Vagina (tissue), 2 donors: Measurements from ENCODE around the gene CCDC81. TPM values are rescaled to one million over a fixed set of nuclear protein-coding genes. Genes with fewer than 3 reads are reported as not detected.

Experiments
- DNase-seq, 2 donors: peaks; one replicate each; pipeline ENCODE4 v3.0.0-alpha.2; 2017; ENCODE audit errors: extremely low spot score in 2 of 2
- H3K27ac ChIP-seq: fragments of 200-600 bp; sonication (generic); one replicate; pipeline ENCODE4 v1.5.1; 2019
- H3K27me3 ChIP-seq: fragments of 200-600 bp; sonication (generic); one replicate; pipeline ENCODE4 v1.5.1; 2019
- H3K36me3 ChIP-seq, 2 donors: fragments of 200-600 bp; sonication (generic); one replicate each; pipeline ENCODE4 v1.5.1; 2017 to 2019
- H3K4me1 ChIP-seq: fragments of 200-600 bp; sonication (generic); one replicate; pipeline ENCODE4 v1.5.1; 2019
- H3K4me3 ChIP-seq, 2 donors: fragments of 200-600 bp; sonication (generic); 1 replicate in 1 of 2; 2 replicates in 1 of 2; pipeline ENCODE4 v1.5.1; 2016 to 2019
- H3K9me3 ChIP-seq: fragments of 200-600 bp; sonication (generic); one replicate; pipeline ENCODE4 v1.5.1; 2019
- POLR2A ChIP-seq, 2 donors: fragments of 450-650 bp; IDR thresholded peaks; one replicate each; pipeline ENCODE4 v1.6.1; 2017; ENCODE audit warnings: antibody characterized with exemption in 2 of 2, mild to moderate bottlenecking in 2 of 2, moderate library complexity in 2 of 2
- POLR2AphosphoS5 ChIP-seq, 2 donors: sonication (generic); formaldehyde crosslinking; IDR thresholded peaks; one replicate each; pipeline ENCODE4 v1.9.0; 2017; ENCODE audit warnings: antibody characterized with exemption in 2 of 2, mild to moderate bottlenecking in 2 of 2, low read depth in 1 of 2; ENCODE audit not compliant: insufficient read depth in 1 of 2
- intact Hi-C: fragments of 100-400 bp; cut with DNase I; formaldehyde crosslinking; loops from one replicate; pipeline ENCODE4 v1.15.1; 2023
- total RNA-seq: library from RNA; depleted of rRNA; stranded (reverse); fragments of >200 nt; gene quantifications from one replicate; pipeline ENCODE4 v1.2.3, GENCODE V29; 2016
- TF ChIP-seq, protein P1 (sequence below), 3 experiments: fragments of 450-650 bp in 2 of 3; fragments of 200-600 bp in 1 of 3; sonication (generic) in 1 of 3; IDR thresholded peaks; one replicate each; pipeline ENCODE4 v1.5.1; 2017 to 2019; ENCODE audit warnings: antibody characterized with exemption in 3 of 3, mild to moderate bottlenecking in 2 of 3, moderate library complexity in 2 of 3

Gene CCDC81
- total RNA-seq, 1 donor from 2014 or later = not detected

DNA sequence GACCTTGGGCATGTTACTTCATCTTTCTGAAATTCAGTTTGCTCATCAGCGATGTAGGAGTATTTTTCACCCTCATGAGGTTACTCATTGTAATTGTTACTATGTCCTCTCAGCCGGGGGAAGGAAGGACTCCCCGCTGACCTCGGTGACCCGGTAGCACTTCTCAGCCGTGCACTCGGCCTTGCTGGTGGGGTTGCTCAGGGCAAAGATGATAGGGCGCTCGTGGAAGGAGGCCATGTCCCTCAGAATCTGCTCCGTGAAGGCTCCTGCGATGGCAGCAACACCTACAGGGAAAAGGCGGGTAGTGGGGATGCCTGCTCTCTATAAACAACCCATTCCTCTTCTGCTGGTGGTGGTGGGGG, 72.2 kb downstream of the CCDC81 start:
- Histone ChIP-seq H3K27me3 (no peaks in the 10 kb centered on the region), H3K27ac (no peak overlapping the region), H3K36me3 (no peaks in the 10 kb centered on the region), H3K9me3 (no peaks in the 10 kb centered on the region), H3K4me3 (no peak overlapping the region), H3K4me1 (no peaks in the 10 kb centered on the region)
- TF ChIP-seq POLR2A (IDR thresholded peaks at IDR 0.05) = no peak
- TF ChIP-seq POLR2AphosphoS5 (IDR thresholded peaks at IDR 0.05; ENCODE audit: insufficient read depth in 1 of 2, low read depth in 1 of 2) = no peak
- TF ChIP-seq, protein P1, sequence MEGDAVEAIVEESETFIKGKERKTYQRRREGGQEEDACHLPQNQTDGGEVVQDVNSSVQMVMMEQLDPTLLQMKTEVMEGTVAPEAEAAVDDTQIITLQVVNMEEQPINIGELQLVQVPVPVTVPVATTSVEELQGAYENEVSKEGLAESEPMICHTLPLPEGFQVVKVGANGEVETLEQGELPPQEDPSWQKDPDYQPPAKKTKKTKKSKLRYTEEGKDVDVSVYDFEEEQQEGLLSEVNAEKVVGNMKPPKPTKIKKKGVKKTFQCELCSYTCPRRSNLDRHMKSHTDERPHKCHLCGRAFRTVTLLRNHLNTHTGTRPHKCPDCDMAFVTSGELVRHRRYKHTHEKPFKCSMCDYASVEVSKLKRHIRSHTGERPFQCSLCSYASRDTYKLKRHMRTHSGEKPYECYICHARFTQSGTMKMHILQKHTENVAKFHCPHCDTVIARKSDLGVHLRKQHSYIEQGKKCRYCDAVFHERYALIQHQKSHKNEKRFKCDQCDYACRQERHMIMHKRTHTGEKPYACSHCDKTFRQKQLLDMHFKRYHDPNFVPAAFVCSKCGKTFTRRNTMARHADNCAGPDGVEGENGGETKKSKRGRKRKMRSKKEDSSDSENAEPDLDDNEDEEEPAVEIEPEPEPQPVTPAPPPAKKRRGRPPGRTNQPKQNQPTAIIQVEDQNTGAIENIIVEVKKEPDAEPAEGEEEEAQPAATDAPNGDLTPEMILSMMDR (IDR thresholded peaks at IDR 0.05) = no peak
- intact Hi-C loops = no loop called here
- no peak for DNase-seq

DNA sequence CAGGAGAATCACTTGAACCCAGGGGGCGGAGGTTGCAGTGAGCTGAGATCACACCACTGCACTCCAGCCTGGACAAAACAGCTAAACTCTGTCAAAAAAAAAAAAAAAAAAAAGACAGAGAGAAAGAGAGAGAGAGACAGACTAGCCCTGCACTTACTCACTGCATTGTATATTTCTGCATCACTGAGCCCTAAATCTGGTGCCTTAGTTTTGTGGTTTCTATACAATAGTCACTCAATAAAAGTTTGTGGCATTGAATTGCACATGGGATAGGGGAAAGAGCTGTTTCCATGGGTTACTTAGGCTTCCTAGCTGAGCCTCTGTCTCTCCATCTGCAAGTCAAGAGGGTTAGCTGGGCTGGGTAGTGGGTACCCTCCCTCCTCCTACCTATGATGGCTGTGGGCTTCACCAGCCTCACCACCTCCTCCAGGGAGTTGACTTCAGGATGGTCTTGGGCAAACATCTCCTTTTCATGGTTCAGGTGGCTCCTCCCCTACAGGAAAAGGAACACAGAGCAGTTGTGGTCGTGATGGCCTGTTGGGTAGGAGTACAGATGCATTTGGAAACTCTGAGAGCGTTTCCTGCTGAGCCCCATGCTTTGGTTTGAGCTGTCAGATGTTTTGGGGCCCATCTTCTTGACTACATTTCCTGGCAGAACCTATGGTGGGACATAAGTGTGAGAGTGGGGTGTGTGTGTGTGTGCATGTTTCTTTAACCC, 73.2 kb downstream of the CCDC81 start:
- TF ChIP-seq, protein P1 (IDR thresholded peaks at IDR 0.05) = no peak
- no peak for TF ChIP-seq POLR2AphosphoS5 (IDR thresholded peaks at IDR 0.05; ENCODE audit: insufficient read depth in 1 of 2, low read depth in 1 of 2)
- TF ChIP-seq POLR2A (IDR thresholded peaks at IDR 0.05) = no peak
- intact Hi-C loops = no loop called here
- DNase-seq = no peak
- Histone ChIP-seq H3K4me3 (no peak overlapping the region), H3K27me3 (no peaks in the 10 kb centered on the region), H3K4me1 (no peaks in the 10 kb centered on the region), H3K9me3 (no peaks in the 10 kb centered on the region), H3K36me3 (no peaks in the 10 kb centered on the region), H3K27ac (no peak overlapping the region)

DNA sequence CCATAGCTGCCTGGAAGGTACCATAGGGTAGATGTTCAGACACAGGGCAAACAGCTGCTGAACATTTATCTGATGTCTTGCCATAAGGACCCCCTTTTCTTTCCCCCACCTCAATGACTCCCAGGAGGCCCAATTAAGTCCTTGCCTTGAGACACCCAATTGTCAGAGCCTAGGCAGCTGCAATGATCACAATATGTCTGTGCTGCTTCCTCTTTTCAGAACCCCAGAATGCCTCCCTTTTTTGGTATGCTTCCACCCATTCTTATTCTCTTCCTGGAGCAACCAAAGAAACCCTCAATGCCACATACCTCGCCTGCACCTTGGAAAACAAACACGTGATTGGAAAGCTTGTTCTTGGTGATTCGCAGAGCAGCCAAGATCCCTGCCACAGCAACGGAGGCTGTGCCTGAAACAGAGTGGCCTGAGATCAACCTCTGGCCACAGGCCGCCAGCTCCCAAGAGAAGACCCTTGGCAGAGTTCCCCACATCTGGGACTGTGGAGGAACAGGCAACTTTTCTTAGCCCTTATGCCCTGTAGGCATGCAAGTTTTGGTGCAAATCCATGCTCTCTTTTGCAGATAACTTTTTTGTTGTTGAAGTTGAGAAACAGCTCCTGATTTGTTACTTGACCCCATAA, 75.4 kb downstream of the CCDC81 start:
- Histone ChIP-seq H3K36me3 (no peaks in the 10 kb centered on the region), H3K27ac (no peak overlapping the region), H3K4me1 (no peaks in the 10 kb centered on the region), H3K9me3 (no peaks in the 10 kb centered on the region), H3K27me3 (no peaks in the 10 kb centered on the region), H3K4me3 (no peak overlapping the region)
- no peak for DNase-seq
- TF ChIP-seq, protein P1 (IDR thresholded peaks at IDR 0.05) = no peak
- TF ChIP-seq POLR2A (IDR thresholded peaks at IDR 0.05) (no peak), POLR2AphosphoS5 (IDR thresholded peaks at IDR 0.05; ENCODE audit: insufficient read depth in 1 of 2, low read depth in 1 of 2) (no peak)
- intact Hi-C loops = no loop called here

DNA sequence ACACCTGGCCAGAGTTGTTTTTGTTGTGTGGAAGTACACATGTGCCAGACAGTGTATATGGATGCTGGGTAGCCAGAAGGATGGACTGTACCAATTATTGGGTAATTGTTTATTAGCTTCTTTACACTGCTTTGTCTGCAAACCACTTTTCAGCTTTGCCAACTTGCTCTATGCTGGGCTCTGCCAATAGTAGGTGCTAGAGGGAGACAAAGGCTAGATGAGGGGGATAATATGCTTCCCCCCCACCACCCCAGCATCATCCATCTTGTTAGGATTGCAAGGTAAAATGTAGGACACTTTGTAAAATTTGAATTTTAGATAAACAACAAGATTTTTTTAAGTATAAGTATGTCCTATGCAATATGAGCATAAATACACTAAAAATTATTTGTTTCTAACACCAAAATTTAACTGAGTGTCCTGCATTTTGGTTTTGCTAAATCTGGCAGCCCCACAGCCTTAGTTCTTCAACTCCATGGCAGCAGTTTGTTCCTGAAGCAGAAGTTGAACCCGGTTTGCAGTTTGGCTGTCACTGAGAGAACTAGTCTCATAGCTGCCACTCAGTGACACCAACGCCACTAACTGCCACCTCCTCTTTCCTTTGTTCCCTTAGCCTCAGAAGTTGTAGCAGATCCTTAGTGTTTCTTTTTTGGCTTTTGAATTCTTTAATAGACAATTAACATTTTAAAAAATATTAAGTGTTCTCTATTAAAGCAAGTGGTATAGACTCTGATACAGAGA, 78.8 kb downstream of the CCDC81 start:
- no peak for DNase-seq
- TF ChIP-seq, protein P1 (IDR thresholded peaks at IDR 0.05) = no peak
- H3K9me3 ChIP-seq = no peaks in the 10 kb centered on the region
- H3K27me3 ChIP-seq = no peaks in the 10 kb centered on the region
- H3K36me3 ChIP-seq = no peaks in the 10 kb centered on the region
- intact Hi-C loops = no loop called here
- no peak overlapping the region for H3K4me3 ChIP-seq
- H3K27ac ChIP-seq = no peak overlapping the region
- peaks cover 14% of the 10 kb centered on the region for H3K4me1 ChIP-seq
